ENCODE data around the gene SLC30A2.

The SLC30A2 gene

DNA sequence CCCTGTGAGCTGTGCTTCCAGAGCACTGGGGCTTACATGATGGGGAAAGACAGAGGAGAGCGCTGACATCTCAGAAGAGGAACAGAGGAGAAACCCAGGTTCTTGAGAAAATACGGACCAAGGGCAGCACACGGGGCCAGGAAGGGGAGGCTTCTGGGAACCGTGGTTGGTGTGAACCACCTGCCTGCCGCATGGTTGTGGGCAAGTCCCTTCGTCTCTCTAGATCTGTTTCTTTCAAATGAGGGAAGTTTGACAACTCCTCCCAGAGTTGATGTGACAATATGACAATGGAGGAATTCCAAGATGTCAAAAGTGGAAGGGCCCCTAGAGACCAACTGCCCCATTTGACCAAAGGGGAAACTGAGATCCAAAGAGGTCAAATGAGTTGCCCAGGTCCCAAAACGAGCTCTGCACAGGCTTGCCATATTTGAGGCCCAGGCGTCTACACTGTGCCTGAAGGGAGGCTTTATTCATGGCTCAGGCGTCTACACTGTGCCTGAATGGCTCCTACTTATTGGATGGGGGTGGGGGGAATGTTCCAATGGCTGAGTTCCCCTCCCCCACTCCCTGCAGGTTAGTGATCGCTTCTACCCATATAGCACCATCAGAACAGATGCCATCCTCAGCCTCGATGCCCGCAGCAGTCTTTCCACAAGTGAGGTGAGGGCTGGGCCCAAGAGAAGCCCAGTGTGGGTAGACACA, 13.1 kb downstream of the SLC30A2 start:
- H3K36me3 ChIP-seq (ENCODE audit: control insufficient read depth, insufficient read depth, low read length): no peaks in the 10 kb centered on the region
- no peaks in the 10 kb centered on the region for H3K27me3 ChIP-seq (replicated peaks; ENCODE audit: control insufficient read depth, insufficient read depth, low read length, poor library complexity, severe bottlenecking)
- H3K4me3 ChIP-seq (ENCODE audit: insufficient read depth, low read depth, low read length, poor library complexity, severe bottlenecking): no peak overlapping the region
- H3K27ac ChIP-seq (ENCODE audit: insufficient read depth, low read length, poor library complexity, severe bottlenecking): no peak overlapping the region
- no peak for DNase-seq
- H3K9me3 ChIP-seq (ENCODE audit: control insufficient read depth, low read length): no peaks in the 10 kb centered on the region
- H3K4me1 ChIP-seq (ENCODE audit: control insufficient read depth, insufficient read depth, low read length, poor library complexity, severe bottlenecking): peaks cover 9% of the 10 kb centered on the region

DNA sequence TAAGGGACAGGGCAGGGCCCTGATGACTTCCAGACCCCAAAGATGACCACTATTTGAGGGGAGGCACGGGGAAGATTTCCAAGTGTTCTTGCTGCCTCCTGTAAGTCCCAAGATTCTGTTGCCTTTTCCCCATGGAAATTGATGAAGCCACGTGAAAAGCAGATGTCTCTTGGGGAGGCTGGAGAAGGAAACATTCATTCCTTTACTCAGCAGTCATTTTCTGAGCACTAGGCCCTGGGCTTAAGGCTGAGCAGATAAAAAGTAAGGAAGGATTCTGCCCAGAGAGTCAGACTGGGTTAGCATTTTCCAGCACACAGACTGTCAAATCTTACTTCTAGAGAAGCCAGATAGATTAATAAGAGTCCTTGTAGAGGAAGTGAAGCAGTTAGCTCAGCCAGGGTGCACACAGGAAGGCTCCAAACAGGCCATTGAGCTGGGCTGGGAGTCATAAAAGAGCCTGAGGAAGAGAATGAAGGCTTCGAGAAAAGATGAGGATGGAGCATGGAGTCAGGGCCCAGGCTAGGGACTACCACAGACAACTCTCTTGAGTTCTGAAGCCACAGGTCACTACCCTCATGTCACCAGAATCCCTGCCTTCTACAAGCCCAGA, 14.2 kb downstream of the SLC30A2 start:
- no peak overlapping the region for H3K27ac ChIP-seq (ENCODE audit: insufficient read depth, low read length, poor library complexity, severe bottlenecking)
- peaks cover 9% of the 10 kb centered on the region for H3K4me1 ChIP-seq (ENCODE audit: control insufficient read depth, insufficient read depth, low read length, poor library complexity, severe bottlenecking)
- no peaks in the 10 kb centered on the region for H3K36me3 ChIP-seq (ENCODE audit: control insufficient read depth, insufficient read depth, low read length)
- DNase-seq: no peak
- no peak overlapping the region for H3K4me3 ChIP-seq (ENCODE audit: insufficient read depth, low read depth, low read length, poor library complexity, severe bottlenecking)
- no peaks in the 10 kb centered on the region for H3K27me3 ChIP-seq (replicated peaks; ENCODE audit: control insufficient read depth, insufficient read depth, low read length, poor library complexity, severe bottlenecking)
- no peaks in the 10 kb centered on the region for H3K9me3 ChIP-seq (ENCODE audit: control insufficient read depth, low read length)

DNA sequence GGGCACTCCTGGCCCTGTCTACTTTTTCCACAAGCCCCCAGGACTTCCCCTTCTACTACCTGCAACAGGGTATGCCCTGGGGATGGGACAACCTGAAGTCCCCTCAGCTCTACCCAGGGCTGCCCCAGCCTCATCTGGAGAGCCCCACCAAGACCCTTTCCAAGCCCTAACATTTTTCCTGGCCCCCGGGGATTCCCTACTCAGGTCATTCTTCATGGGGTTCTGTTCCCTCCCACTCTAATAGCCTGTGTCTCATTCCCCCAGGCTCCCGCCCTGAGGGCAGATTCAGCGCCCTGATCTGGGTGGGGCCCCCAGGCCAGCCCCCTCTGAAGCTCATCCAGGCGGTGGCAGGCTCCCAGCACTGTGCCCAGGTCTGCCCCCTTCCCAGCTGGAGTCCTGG, 14.7 kb downstream of the SLC30A2 start:
- Histone ChIP-seq H3K27me3 (replicated peaks; ENCODE audit: control insufficient read depth, insufficient read depth, low read length, poor library complexity, severe bottlenecking) (no peaks in the 10 kb centered on the region), H3K9me3 (ENCODE audit: control insufficient read depth, low read length) (no peaks in the 10 kb centered on the region), H3K4me3 (ENCODE audit: insufficient read depth, low read depth, low read length, poor library complexity, severe bottlenecking) (no peak overlapping the region), H3K36me3 (ENCODE audit: control insufficient read depth, insufficient read depth, low read length) (no peaks in the 10 kb centered on the region), H3K4me1 (ENCODE audit: control insufficient read depth, insufficient read depth, low read length, poor library complexity, severe bottlenecking) (peaks cover 9% of the 10 kb centered on the region), H3K27ac (ENCODE audit: insufficient read depth, low read length, poor library complexity, severe bottlenecking) (no peak overlapping the region)
- no peak for DNase-seq

DNA sequence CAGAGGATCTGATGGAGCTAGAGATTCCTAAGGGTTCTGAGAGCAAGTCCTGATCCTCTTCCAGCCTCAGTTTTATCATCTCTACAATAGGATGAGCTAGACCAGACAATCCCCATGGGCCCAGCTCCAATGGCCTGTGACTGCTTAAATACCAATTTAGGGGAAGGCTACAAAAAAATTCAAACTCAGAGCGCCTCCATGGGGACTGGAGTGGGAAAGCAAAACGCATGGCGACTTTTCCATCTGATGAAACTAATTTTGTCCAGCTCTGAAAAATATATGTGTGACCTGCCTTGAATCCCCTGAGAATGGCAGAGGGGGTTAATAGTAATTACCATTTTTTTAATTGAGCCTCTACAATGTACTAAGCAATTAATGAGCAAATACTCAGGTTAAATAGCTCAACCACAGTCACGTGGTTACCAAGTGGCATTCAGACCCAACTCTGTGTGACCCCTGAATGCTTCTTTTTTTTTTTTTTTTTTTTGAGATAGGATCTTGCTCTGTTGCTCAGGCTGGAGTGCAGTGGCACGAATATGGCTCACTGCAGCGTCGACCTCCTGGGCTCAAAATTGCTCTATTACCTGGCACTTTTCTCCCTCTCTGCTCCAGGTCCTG, 15.9 kb downstream of the SLC30A2 start:
- H3K27me3 ChIP-seq (replicated peaks; ENCODE audit: control insufficient read depth, insufficient read depth, low read length, poor library complexity, severe bottlenecking): no peaks in the 10 kb centered on the region
- no peak overlapping the region for H3K4me3 ChIP-seq (ENCODE audit: insufficient read depth, low read depth, low read length, poor library complexity, severe bottlenecking)
- peaks cover 4% of the 10 kb centered on the region for H3K4me1 ChIP-seq (ENCODE audit: control insufficient read depth, insufficient read depth, low read length, poor library complexity, severe bottlenecking)
- H3K27ac ChIP-seq (ENCODE audit: insufficient read depth, low read length, poor library complexity, severe bottlenecking): no peak overlapping the region
- no peak for DNase-seq
- H3K36me3 ChIP-seq (ENCODE audit: control insufficient read depth, insufficient read depth, low read length): no peaks in the 10 kb centered on the region
- no peaks in the 10 kb centered on the region for H3K9me3 ChIP-seq (ENCODE audit: control insufficient read depth, low read length)

DNA sequence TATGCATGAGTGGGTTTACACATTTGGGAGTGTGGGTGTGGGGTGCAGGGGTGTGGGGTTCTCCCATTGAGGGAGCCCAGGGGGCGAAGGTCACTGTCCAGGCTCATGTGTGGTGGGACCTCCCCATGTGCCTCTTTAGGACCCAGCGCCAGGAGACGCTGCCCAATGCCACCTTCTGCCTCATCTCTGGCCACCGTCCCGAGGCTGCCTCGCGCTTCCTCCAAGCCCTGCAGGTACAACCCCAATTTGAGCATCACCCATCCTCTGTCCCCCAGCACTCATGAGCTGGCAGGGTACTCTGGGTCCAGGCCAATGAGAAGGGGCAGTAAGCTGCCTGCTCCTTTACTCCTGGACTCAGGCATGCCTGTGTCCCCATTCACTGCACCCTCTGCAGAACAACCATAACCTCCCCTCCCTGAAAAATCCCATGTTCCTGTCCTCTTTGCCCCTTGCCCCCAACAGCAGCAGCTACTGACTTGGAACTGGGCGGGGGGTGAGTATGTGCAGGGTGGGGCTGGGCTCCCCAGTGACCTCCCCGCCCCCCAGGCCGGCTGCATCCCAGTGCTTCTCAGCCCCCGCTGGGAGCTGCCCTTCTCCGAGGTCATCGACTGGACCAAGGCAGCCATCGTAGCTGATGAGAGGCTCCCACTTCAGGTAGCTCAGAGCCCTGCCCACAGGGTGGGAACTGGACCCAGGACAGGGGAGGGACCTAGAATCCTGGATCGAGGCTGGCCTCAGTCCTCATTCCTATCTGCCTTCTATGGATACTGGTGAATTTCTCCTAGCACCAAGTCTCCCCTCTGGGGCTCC, 16.7 kb downstream of the SLC30A2 start:
- no peaks in the 10 kb centered on the region for H3K27me3 ChIP-seq (replicated peaks; ENCODE audit: control insufficient read depth, insufficient read depth, low read length, poor library complexity, severe bottlenecking)
- no peak for DNase-seq
- no peak overlapping the region for H3K4me3 ChIP-seq (ENCODE audit: insufficient read depth, low read depth, low read length, poor library complexity, severe bottlenecking)
- H3K36me3 ChIP-seq (ENCODE audit: control insufficient read depth, insufficient read depth, low read length): no peaks in the 10 kb centered on the region
- H3K9me3 ChIP-seq (ENCODE audit: control insufficient read depth, low read length): no peaks in the 10 kb centered on the region
- no peak overlapping the region for H3K27ac ChIP-seq (ENCODE audit: insufficient read depth, low read length, poor library complexity, severe bottlenecking)
- H3K4me1 ChIP-seq (ENCODE audit: control insufficient read depth, insufficient read depth, low read length, poor library complexity, severe bottlenecking): no peaks in the 10 kb centered on the region

- Histone ChIP-seq H3K27me3 (replicated peaks; ENCODE audit: control insufficient read depth, insufficient read depth, low read length, poor library complexity, severe bottlenecking) (no peaks in the 10 kb centered on the region), H3K9me3 (ENCODE audit: control insufficient read depth, low read length) (no peaks in the 10 kb centered on the region), H3K4me1 (ENCODE audit: control insufficient read depth, insufficient read depth, low read length, poor library complexity, severe bottlenecking) (no peaks in the 10 kb centered on the region), H3K4me3 (ENCODE audit: insufficient read depth, low read depth, low read length, poor library complexity, severe bottlenecking) (no peak overlapping the region), H3K27ac (ENCODE audit: insufficient read depth, low read length, poor library complexity, severe bottlenecking) (no peak overlapping the region), H3K36me3 (ENCODE audit: control insufficient read depth, insufficient read depth, low read length) (no peaks in the 10 kb centered on the region)
- DNase-seq: no peak
Measured at GRCh38 chr1:26028490-26028980, 17.4 kb downstream of the SLC30A2 start.

- no peak overlapping the region for H3K4me3 ChIP-seq (ENCODE audit: insufficient read depth, low read depth, low read length, poor library complexity, severe bottlenecking)
Measured at GRCh38 chr1:26027716-26028489, 18.0 kb downstream of the SLC30A2 start.

GRCh38 chr1:26025517-26025916, 20.4 kb downstream of the SLC30A2 start:
- H3K4me3 ChIP-seq (ENCODE audit: insufficient read depth, low read depth, low read length, poor library complexity, severe bottlenecking): no peak overlapping the region
- no peak for DNase-seq
- no peaks in the 10 kb centered on the region for H3K9me3 ChIP-seq (ENCODE audit: control insufficient read depth, low read length)
- no peak overlapping the region for H3K27ac ChIP-seq (ENCODE audit: insufficient read depth, low read length, poor library complexity, severe bottlenecking)
- H3K36me3 ChIP-seq (ENCODE audit: control insufficient read depth, insufficient read depth, low read length): no peaks in the 10 kb centered on the region
- no peaks in the 10 kb centered on the region for H3K4me1 ChIP-seq (ENCODE audit: control insufficient read depth, insufficient read depth, low read length, poor library complexity, severe bottlenecking)
- no peaks in the 10 kb centered on the region for H3K27me3 ChIP-seq (replicated peaks; ENCODE audit: control insufficient read depth, insufficient read depth, low read length, poor library complexity, severe bottlenecking)

More at GRCh38 chr1:26027716-26028489, 18.0 kb downstream of the SLC30A2 start:
- H3K36me3 ChIP-seq (ENCODE audit: control insufficient read depth, insufficient read depth, low read length): no peaks in the 10 kb centered on the region
- no peaks in the 10 kb centered on the region for H3K4me1 ChIP-seq (ENCODE audit: control insufficient read depth, insufficient read depth, low read length, poor library complexity, severe bottlenecking)
- DNase-seq: no peak
- no peak overlapping the region for H3K27ac ChIP-seq (ENCODE audit: insufficient read depth, low read length, poor library complexity, severe bottlenecking)
- no peaks in the 10 kb centered on the region for H3K27me3 ChIP-seq (replicated peaks; ENCODE audit: control insufficient read depth, insufficient read depth, low read length, poor library complexity, severe bottlenecking)
- H3K9me3 ChIP-seq (ENCODE audit: control insufficient read depth, low read length): no peaks in the 10 kb centered on the region

- no peaks in the 10 kb centered on the region for H3K9me3 ChIP-seq (ENCODE audit: control insufficient read depth, low read length)
- no peaks in the 10 kb centered on the region for H3K27me3 ChIP-seq (replicated peaks; ENCODE audit: control insufficient read depth, insufficient read depth, low read length, poor library complexity, severe bottlenecking)
- H3K27ac ChIP-seq (ENCODE audit: insufficient read depth, low read length, poor library complexity, severe bottlenecking): no peak overlapping the region
- DNase-seq: no peak
- H3K4me3 ChIP-seq (ENCODE audit: insufficient read depth, low read depth, low read length, poor library complexity, severe bottlenecking): no peak overlapping the region
- H3K4me1 ChIP-seq (ENCODE audit: control insufficient read depth, insufficient read depth, low read length, poor library complexity, severe bottlenecking): no peaks in the 10 kb centered on the region
- H3K36me3 ChIP-seq (ENCODE audit: control insufficient read depth, insufficient read depth, low read length): no peaks in the 10 kb centered on the region
Measured at GRCh38 chr1:26025060-26025459, 20.9 kb downstream of the SLC30A2 start.

All from effector memory CD4-positive, alpha-beta T cell (primary cell).